Osteocyte (in vitro differentiated cells): ENCODE data around the gene PCGF6. TPM values are rescaled to one million over a fixed set of nuclear protein-coding genes. Genes with fewer than 3 reads are reported as not detected.
"Not testable (repeated sequence)": the region's sequence is repeated elsewhere in the genome, so short reads cannot be mapped to it uniquely, and the experiment has no call there.

Source experiments
- DNase-seq: peaks from one replicate; pipeline ENCODE4 v3.0.0; 2021; ENCODE audit warnings: mixed read lengths; ENCODE audit not compliant: unreplicated experiment; ENCODE audit errors: extremely low spot score
- H3K27ac Mint-ChIP-seq: one replicate; pipeline ENCODE4 v1.8.0; 2021; ENCODE audit warnings: mild to moderate bottlenecking, mixed read lengths; ENCODE audit not compliant: unreplicated experiment
- H3K27me3 Mint-ChIP-seq: one replicate; pipeline ENCODE4 v1.8.0; 2021; ENCODE audit warnings: mixed read lengths; ENCODE audit not compliant: unreplicated experiment
- H3K36me3 Mint-ChIP-seq: one replicate; pipeline ENCODE4 v1.8.0; 2021; ENCODE audit warnings: mixed read lengths; ENCODE audit not compliant: unreplicated experiment
- H3K4me1 Mint-ChIP-seq: one replicate; pipeline ENCODE4 v1.8.0; 2021; ENCODE audit warnings: mixed read lengths; ENCODE audit not compliant: unreplicated experiment
- H3K4me3 Mint-ChIP-seq: one replicate; pipeline ENCODE4 v1.8.0; 2021; ENCODE audit warnings: mild to moderate bottlenecking, moderate library complexity, mixed read lengths; ENCODE audit not compliant: unreplicated experiment
- H3K9me3 Mint-ChIP-seq: one replicate; pipeline ENCODE4 v1.8.0; 2021; ENCODE audit warnings: mixed read lengths; ENCODE audit not compliant: unreplicated experiment
- CTCF ChIP-seq: fragments of 200-600 bp; sonication (generic); IDR thresholded peaks from 2 replicates; pipeline ENCODE4 v1.5.0; 2021; ENCODE audit warnings: antibody characterized with exemption, mild to moderate bottlenecking, moderate library complexity
- total RNA-seq: library from RNA; stranded (reverse); gene quantifications from 2 replicates; pipeline ENCODE4 v1.2.1, GENCODE V29; 2021

The PCGF6 gene
- total RNA-seq, 1 donor from 2014 or later: 12.3 TPM

GRCh38 chr10:103259989-103260388 is 91.0 kb downstream of the PCGF6 start:
- H3K9me3 Mint-ChIP-seq: peaks cover 8% of the 10 kb centered on the region
- DNase-seq: no peak
- no peak overlapping the region for H3K4me3 Mint-ChIP-seq
- H3K4me1 Mint-ChIP-seq: no peaks in the 10 kb centered on the region
- no peak overlapping the region for H3K27ac Mint-ChIP-seq
- no peaks in the 10 kb centered on the region for H3K36me3 Mint-ChIP-seq
- no peak for TF ChIP-seq CTCF
- peaks cover 14% of the 10 kb centered on the region for H3K27me3 Mint-ChIP-seq

- H3K9me3 Mint-ChIP-seq, H3K4me3 Mint-ChIP-seq, H3K4me1 Mint-ChIP-seq, H3K36me3 Mint-ChIP-seq, H3K27ac Mint-ChIP-seq, DNase-seq: not testable (repeated sequence)
- H3K27me3 Mint-ChIP-seq: peaks cover 12% of the 10 kb centered on the region
Observed at GRCh38 chr10:103258928-103259327, 92.0 kb downstream of the PCGF6 start.

GRCh38 chr10:103257812-103258211 is 93.1 kb downstream of the PCGF6 start:
- H3K4me3 Mint-ChIP-seq: no peak overlapping the region
- H3K4me1 Mint-ChIP-seq: no peaks in the 10 kb centered on the region
- no peaks in the 10 kb centered on the region for H3K36me3 Mint-ChIP-seq
- H3K9me3 Mint-ChIP-seq: peaks cover 8% of the 10 kb centered on the region
- TF ChIP-seq CTCF: no peak
- no peak for DNase-seq
- no peak overlapping the region for H3K27ac Mint-ChIP-seq
- peaks cover 5% of the 10 kb centered on the region for H3K27me3 Mint-ChIP-seq

- H3K4me1 Mint-ChIP-seq: no peaks in the 10 kb centered on the region
- DNase-seq: no peak
- H3K27ac Mint-ChIP-seq: no peak overlapping the region
- no peak for TF ChIP-seq CTCF
- peaks cover under 1% of the 10 kb centered on the region for H3K27me3 Mint-ChIP-seq
- no peaks in the 10 kb centered on the region for H3K36me3 Mint-ChIP-seq
- peaks cover 8% of the 10 kb centered on the region for H3K9me3 Mint-ChIP-seq
- no peak overlapping the region for H3K4me3 Mint-ChIP-seq
Observed at GRCh38 chr10:103256613-103257012, 94.3 kb downstream of the PCGF6 start.

GRCh38 chr10:103254538-103255325 is 96.2 kb downstream of the PCGF6 start:
- H3K27me3 Mint-ChIP-seq: no peaks in the 10 kb centered on the region

More at GRCh38 chr10:103254538-103255325, 96.2 kb downstream of the PCGF6 start:
- Mint-ChIP-seq H3K27ac (no peak overlapping the region), H3K9me3 (peaks cover 8% of the 10 kb centered on the region), H3K36me3 (no peaks in the 10 kb centered on the region), H3K4me3 (no peak overlapping the region), H3K4me1 (no peaks in the 10 kb centered on the region)
- DNase-seq: no peak
- TF ChIP-seq CTCF: no peak
